CD4-positive, alpha-beta memory T cell (primary cell): ENCODE results near the gene IRF5. TPM values are rescaled to one million over a fixed set of nuclear protein-coding genes. Genes with fewer than 3 reads are reported as not detected.

Source experiments
- CTCF ChIA-PET: fragments of 350-600 bp; sonication (Branson Sonifier 250); formaldehyde crosslinking; loops from one replicate; lab custom pipeline; 2021; ENCODE audit warnings: inconsistent platforms; ENCODE audit not compliant: partially characterized antibody; lab: Charles Lee
- POLR2A ChIA-PET: fragments of 350-600 bp; sonication (Branson Sonifier 250); formaldehyde crosslinking; loops from one replicate; lab custom pipeline; 2021; ENCODE audit not compliant: partially characterized antibody; lab: Charles Lee
- DNase-seq, 5 donors: peaks; one replicate each; pipeline versions ENCODE4 v3.0.0 to v3.0.0-alpha.2; 2020 to 2022; ENCODE audit warnings: mixed read lengths in 1 of 5
- H3K27ac ChIP-seq: one replicate; pipeline ENCODE4 v1.7.0; 2013; ENCODE audit warnings: low read depth, low read length
- H3K27me3 ChIP-seq: 2 replicates; pipeline ENCODE4 v1.7.0; 2013; ENCODE audit warnings: mild to moderate bottlenecking, low read length, moderate library complexity; ENCODE audit not compliant: insufficient read depth
- H3K36me3 ChIP-seq: 2 replicates; pipeline ENCODE4 v1.7.0; 2013; ENCODE audit warnings: mild to moderate bottlenecking, low read length, moderate library complexity; ENCODE audit not compliant: insufficient read depth
- H3K4me1 ChIP-seq: 2 replicates; pipeline ENCODE4 v1.7.0; 2013; ENCODE audit warnings: mild to moderate bottlenecking, low read length, moderate library complexity; ENCODE audit not compliant: insufficient read depth
- H3K4me3 ChIP-seq, 2 donors: one replicate each; pipeline ENCODE4 v1.7.0; 2013; ENCODE audit warnings: low read length in 2 of 2, mild to moderate bottlenecking in 1 of 2
- H3K9me3 ChIP-seq, 2 donors: one replicate each; pipeline ENCODE4 v1.7.0; 2013; ENCODE audit warnings: low read length in 2 of 2, control low read depth in 1 of 2; ENCODE audit not compliant: control insufficient read depth in 1 of 2
- H3K27ac Mint-ChIP-seq, 7 donors: one replicate each; pipeline ENCODE4 v1.8.0; 2020 to 2021; ENCODE audit warnings: mixed read lengths in 7 of 7, mild to moderate bottlenecking in 6 of 7, inconsistent platforms in 3 of 7, moderate library complexity in 3 of 7
- H3K27me3 Mint-ChIP-seq, 2 donors: one replicate each; pipeline ENCODE4 v1.8.0; 2020 to 2021; ENCODE audit warnings: mixed read lengths in 2 of 2
- H3K36me3 Mint-ChIP-seq, 2 donors: one replicate each; pipeline ENCODE4 v1.8.0; 2020 to 2021; ENCODE audit warnings: mixed read lengths in 2 of 2, inconsistent platforms in 1 of 2, mild to moderate bottlenecking in 1 of 2
- H3K4me1 Mint-ChIP-seq, 4 donors: one replicate each; pipeline ENCODE4 v1.8.0; 2020 to 2021; ENCODE audit warnings: mixed read lengths in 4 of 4, mild to moderate bottlenecking in 1 of 4
- H3K4me3 Mint-ChIP-seq, 8 donors: one replicate each; pipeline ENCODE4 v1.8.0; 2020 to 2021; ENCODE audit warnings: mixed read lengths in 8 of 8, mild to moderate bottlenecking in 7 of 8, moderate library complexity in 6 of 8, inconsistent platforms in 3 of 8
- H3K9me3 Mint-ChIP-seq, 8 donors: one replicate each; pipeline ENCODE4 v1.8.0; 2020 to 2021; ENCODE audit warnings: mixed read lengths in 8 of 8, mild to moderate bottlenecking in 5 of 8, inconsistent platforms in 3 of 8, moderate library complexity in 1 of 8
- intact Hi-C: fragments of 100-400 bp; cut with micrococcal nuclease; formaldehyde crosslinking; loops from one replicate; pipeline ENCODE4 v1.15.1; 2023
- polyA plus RNA-seq, 2 donors: library from polyadenylated mRNA; unstranded; fragments of 300-500 nt; fragmentation: Illumina TruSeq; gene quantifications; one replicate each; pipeline ENCODE4 v1.2.3, GENCODE V29; 2021
- total RNA-seq, 2 experiments: library from RNA; stranded (reverse); gene quantifications; one replicate each; pipeline ENCODE4 v1.2.3, GENCODE V29; 2021

IRF5 gene, protein sequence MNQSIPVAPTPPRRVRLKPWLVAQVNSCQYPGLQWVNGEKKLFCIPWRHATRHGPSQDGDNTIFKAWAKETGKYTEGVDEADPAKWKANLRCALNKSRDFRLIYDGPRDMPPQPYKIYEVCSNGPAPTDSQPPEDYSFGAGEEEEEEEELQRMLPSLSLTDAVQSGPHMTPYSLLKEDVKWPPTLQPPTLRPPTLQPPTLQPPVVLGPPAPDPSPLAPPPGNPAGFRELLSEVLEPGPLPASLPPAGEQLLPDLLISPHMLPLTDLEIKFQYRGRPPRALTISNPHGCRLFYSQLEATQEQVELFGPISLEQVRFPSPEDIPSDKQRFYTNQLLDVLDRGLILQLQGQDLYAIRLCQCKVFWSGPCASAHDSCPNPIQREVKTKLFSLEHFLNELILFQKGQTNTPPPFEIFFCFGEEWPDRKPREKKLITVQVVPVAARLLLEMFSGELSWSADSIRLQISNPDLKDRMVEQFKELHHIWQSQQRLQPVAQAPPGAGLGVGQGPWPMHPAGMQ
- total RNA-seq, result 1 to 10 TPM; 7.2 to 9.1 TPM
- 10 to 100 TPM; 14.4 to 27.8 TPM for polyA plus RNA-seq

DNA sequence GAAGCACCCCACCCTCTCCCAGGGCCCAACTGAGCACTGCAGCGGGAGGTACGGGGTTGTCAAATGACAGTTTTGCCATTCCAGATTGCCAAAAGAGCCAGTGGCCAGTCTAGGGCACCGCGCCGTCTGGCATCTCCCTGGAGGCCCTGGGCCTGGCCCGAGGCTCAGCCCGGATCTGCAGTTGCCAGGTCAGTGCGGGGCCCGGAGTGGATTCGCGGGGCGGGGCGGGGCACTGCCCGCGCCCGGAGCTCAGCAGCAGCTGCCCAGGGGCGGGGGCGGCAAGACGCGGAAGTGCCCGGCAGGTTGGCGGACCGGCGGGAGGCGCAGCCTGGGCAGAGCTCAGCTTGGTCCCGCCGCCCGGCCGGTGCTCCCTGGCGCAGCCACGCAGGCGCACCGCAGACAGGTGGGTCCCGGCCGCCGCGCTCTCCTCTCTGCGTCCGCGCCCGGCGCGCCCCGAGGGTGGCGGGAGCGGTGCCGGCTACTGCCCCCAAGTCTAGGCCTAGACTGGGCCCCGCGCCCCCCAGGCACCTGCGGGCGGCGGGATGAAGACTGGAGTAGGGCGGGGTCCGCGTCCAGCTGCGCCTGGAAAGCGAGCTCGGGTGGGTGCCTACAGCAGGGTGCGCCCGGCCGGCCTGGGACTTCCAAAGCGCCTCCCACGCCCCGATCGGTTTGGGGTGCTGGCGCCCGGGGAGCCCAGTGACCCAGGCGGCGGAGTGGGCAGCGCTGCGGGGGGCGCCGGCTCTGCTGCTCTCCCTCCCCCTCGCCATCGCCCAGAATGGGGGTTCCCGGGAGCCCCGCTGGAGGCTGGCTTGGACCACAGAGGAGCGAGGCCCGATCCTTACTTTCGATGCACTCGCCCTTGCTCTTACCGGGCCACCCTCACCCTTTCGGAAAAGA, at the start of gene IRF5:
TSS of gene IRF5 (plus strand) at position 281 of the 897 bp plus-strand sequence. CDS start 4,155 bp downstream, outside the sequence.
- peak within 1 kb of the TSS; percentile 11 to 96 (median 90) for H3K27ac Mint-ChIP-seq
- peaks cover 23 to 57% (median 40%) of the 10 kb centered on the region in 4 donors for H3K4me1 Mint-ChIP-seq
- CTCF ChIA-PET, result no interaction called here
- peak in 1 of 5 donors; percentile 19 for DNase-seq
- Histone ChIP-seq H3K36me3 (no peaks in the 10 kb centered on the region), H3K4me1 (peaks cover 44% of the 10 kb centered on the region), H3K4me3 (peak within 1 kb of the TSS; percentile 49 to 69), H3K9me3 (no peaks in the 10 kb centered on the region), H3K27me3 (no peaks in the 10 kb centered on the region), H3K27ac (peak within 1 kb of the TSS; percentile 60)
- POLR2A ChIA-PET, result no interaction called here
- H3K9me3 Mint-ChIP-seq, result no peaks in the 10 kb centered on the region
- intact Hi-C loops, result no loop called here
- peaks cover 0 to 4% of the 10 kb centered on the region in 2 donors for H3K36me3 Mint-ChIP-seq
- H3K27me3 Mint-ChIP-seq, result peaks cover 0 to 3% of the 10 kb centered on the region in 2 donors
- H3K4me3 Mint-ChIP-seq, result peak within 1 kb of the TSS; percentile 90 to 97 (median 94)

- Histone ChIP-seq H3K4me1 (no peaks in the 10 kb centered on the region), H3K4me3 (no peak overlapping the region), H3K27me3 (no peaks in the 10 kb centered on the region), H3K9me3 (no peaks in the 10 kb centered on the region), H3K27ac (no peak overlapping the region), H3K36me3 (no peaks in the 10 kb centered on the region)
- Mint-ChIP-seq H3K27me3 (peaks cover 10 to 13% of the 10 kb centered on the region in 2 donors), H3K4me3 (no peak overlapping the region), H3K4me1 (peaks cover 0 to 4% (median 2%) of the 10 kb centered on the region in 4 donors), H3K9me3 (no peaks in the 10 kb centered on the region), H3K36me3 (no peaks in the 10 kb centered on the region), H3K27ac (no peak overlapping the region)
- CTCF ChIA-PET, result no interaction called here
- intact Hi-C loops, result no loop called here
- POLR2A ChIA-PET, result no interaction called here
- DNase-seq, result no peak
Observed at GRCh38 chr7:128888039-128888755, 49.5 kb upstream of the IRF5 start.

DNA sequence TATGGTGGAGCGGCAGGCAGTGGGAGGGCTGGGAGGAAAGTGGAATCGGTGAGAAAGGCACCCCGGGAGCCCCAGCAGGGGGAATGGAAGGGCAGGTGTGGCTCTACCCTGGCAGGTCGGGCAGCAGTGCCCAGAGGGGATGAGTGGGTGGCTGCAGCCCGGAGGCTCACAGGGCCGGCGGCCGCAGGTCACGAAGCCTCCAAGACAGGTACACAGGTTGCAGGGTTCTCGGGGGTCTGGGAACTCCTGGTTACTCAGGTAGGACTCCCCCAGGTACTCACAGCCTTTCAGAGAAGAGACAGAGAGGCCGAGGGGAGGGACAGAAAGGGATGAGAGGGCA, 49.0 kb upstream of the IRF5 start:
- Mint-ChIP-seq H3K27ac (no peak overlapping the region), H3K4me3 (no peak overlapping the region), H3K9me3 (no peaks in the 10 kb centered on the region), H3K4me1 (peaks cover 0 to 2% (median 0%) of the 10 kb centered on the region in 4 donors), H3K36me3 (no peaks in the 10 kb centered on the region), H3K27me3 (peaks cover 10 to 11% of the 10 kb centered on the region in 2 donors)
- CTCF ChIA-PET, result no interaction called here
- Histone ChIP-seq H3K36me3 (no peaks in the 10 kb centered on the region), H3K27ac (no peak overlapping the region), H3K4me1 (no peaks in the 10 kb centered on the region), H3K4me3 (no peak overlapping the region), H3K9me3 (no peaks in the 10 kb centered on the region), H3K27me3 (no peaks in the 10 kb centered on the region)
- DNase-seq, result no peak
- intact Hi-C loops, result no loop called here
- POLR2A ChIA-PET, result no interaction called here

- ChIA-PET CTCF (no interaction called here), POLR2A (no interaction called here)
- Histone ChIP-seq H3K27ac (no peak overlapping the region), H3K9me3 (no peaks in the 10 kb centered on the region), H3K27me3 (no peaks in the 10 kb centered on the region), H3K36me3 (no peaks in the 10 kb centered on the region), H3K4me3 (no peak overlapping the region), H3K4me1 (no peaks in the 10 kb centered on the region)
- H3K27ac Mint-ChIP-seq, result no peak overlapping the region
- no peaks in the 10 kb centered on the region for H3K9me3 Mint-ChIP-seq
- intact Hi-C loops, result no loop called here
- no peak for DNase-seq
- no peaks in the 10 kb centered on the region for H3K36me3 Mint-ChIP-seq
- H3K27me3 Mint-ChIP-seq, result peaks cover 10 to 11% of the 10 kb centered on the region in 2 donors
- H3K4me3 Mint-ChIP-seq, result no peak overlapping the region
- H3K4me1 Mint-ChIP-seq, result peaks cover 0 to 2% (median 0%) of the 10 kb centered on the region in 4 donors
Observed at GRCh38 chr7:128889121-128889520, 48.6 kb upstream of the IRF5 start.

DNA sequence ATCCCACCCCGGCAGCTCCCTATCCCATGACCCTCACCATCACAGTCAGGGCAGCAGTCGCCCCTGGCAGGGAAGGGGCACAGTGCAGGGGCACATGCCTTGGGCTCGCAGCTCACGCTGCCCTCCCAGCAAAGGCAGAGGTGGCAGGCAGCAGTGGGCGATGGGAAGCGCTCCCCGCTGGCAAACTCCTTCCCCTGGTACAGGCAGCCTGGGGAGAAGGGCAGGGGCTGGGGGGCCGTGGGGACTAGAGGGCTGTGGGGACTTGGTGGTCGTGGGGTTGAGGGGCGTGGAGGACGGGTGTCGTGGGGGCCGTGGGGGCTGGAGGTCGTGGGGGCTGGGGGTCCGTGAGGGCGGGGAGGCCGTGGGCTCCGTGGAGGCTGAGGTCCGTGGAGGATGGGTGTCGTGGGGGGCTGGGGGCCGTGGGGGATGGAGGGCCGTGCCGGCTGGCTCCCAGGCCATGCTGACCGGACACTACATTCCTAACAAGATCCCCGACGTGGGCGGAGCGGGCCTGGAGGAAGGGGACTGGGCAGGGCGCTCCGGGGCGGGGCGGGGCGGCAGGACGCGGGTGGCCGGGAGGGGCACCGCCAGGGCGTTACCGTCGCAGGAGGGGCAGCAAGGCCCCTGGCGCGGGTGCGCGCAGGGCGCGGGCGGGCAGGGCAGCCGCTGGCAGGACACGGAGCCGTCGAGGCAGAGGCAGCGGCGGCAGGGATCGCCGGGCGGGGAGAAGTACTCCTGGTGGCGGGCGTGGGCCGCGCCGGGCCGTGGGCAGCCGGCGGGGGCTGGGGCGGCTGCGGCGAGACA, 47.2 kb upstream of the IRF5 start:
- Mint-ChIP-seq H3K27ac (no peak overlapping the region), H3K9me3 (no peaks in the 10 kb centered on the region), H3K27me3 (peaks cover 10 to 11% of the 10 kb centered on the region in 2 donors), H3K4me3 (peak overlapping the region in 3 of 8 donors; percentile 10 to 42 (median 25)), H3K4me1 (peaks cover 0 to 2% (median 0%) of the 10 kb centered on the region in 4 donors), H3K36me3 (no peaks in the 10 kb centered on the region)
- DNase-seq, result no peak
- Histone ChIP-seq H3K9me3 (no peaks in the 10 kb centered on the region), H3K36me3 (no peaks in the 10 kb centered on the region), H3K27me3 (no peaks in the 10 kb centered on the region), H3K27ac (no peak overlapping the region), H3K4me1 (no peaks in the 10 kb centered on the region), H3K4me3 (no peak overlapping the region)
- ChIA-PET POLR2A (no interaction called here), CTCF (no interaction called here)
- intact Hi-C loops, result no loop called here

- CTCF ChIA-PET, result no interaction called here
Observed at GRCh38 chr7:128891110-128891941, 46.4 kb upstream of the IRF5 start.

More at GRCh38 chr7:128891110-128891941, 46.4 kb upstream of the IRF5 start:
- Histone ChIP-seq H3K4me3 (no peak overlapping the region), H3K36me3 (no peaks in the 10 kb centered on the region), H3K27me3 (no peaks in the 10 kb centered on the region), H3K4me1 (no peaks in the 10 kb centered on the region), H3K27ac (no peak overlapping the region), H3K9me3 (no peaks in the 10 kb centered on the region)
- H3K27ac Mint-ChIP-seq, result no peak overlapping the region
- DNase-seq, result peak in 1 of 5 donors; percentile 54
- no peaks in the 10 kb centered on the region for H3K36me3 Mint-ChIP-seq
- peaks cover 8% of the 10 kb centered on the region in 2 donors for H3K27me3 Mint-ChIP-seq
- POLR2A ChIA-PET, result no interaction called here
- intact Hi-C loops, result no loop called here
- H3K4me1 Mint-ChIP-seq, result peaks cover 0 to 2% (median 0%) of the 10 kb centered on the region in 4 donors
- no peaks in the 10 kb centered on the region for H3K9me3 Mint-ChIP-seq
- H3K4me3 Mint-ChIP-seq, result peak overlapping the region in 4 of 8 donors; percentile 17 to 33 (median 29)
